ENCODE results near the gene ZDHHC17.

ZDHHC17 gene

DNA sequence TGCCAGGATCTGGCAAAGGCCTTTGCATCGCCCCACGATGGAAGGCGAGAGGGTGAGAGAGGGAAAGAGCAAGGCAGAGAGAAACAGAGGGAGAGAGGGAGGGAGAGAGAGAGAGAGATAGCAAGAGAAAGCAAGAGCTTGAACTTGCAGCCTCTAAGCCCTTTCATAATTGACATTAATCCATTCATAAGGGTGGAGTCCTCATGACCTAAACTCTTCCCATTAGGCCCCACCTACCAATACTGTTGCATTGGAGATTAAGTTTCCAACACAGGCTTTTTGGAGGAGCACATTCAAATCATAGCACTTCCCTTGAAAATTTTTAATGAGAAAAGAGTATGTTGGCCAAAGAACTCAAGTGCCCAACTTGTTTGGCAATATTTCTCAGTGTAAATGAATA is 48.6 kb upstream of the ZDHHC17 start:
- TF ChIP-seq, protein P1, sequence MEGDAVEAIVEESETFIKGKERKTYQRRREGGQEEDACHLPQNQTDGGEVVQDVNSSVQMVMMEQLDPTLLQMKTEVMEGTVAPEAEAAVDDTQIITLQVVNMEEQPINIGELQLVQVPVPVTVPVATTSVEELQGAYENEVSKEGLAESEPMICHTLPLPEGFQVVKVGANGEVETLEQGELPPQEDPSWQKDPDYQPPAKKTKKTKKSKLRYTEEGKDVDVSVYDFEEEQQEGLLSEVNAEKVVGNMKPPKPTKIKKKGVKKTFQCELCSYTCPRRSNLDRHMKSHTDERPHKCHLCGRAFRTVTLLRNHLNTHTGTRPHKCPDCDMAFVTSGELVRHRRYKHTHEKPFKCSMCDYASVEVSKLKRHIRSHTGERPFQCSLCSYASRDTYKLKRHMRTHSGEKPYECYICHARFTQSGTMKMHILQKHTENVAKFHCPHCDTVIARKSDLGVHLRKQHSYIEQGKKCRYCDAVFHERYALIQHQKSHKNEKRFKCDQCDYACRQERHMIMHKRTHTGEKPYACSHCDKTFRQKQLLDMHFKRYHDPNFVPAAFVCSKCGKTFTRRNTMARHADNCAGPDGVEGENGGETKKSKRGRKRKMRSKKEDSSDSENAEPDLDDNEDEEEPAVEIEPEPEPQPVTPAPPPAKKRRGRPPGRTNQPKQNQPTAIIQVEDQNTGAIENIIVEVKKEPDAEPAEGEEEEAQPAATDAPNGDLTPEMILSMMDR (conservative IDR thresholded peaks at IDR 0.05; ENCODE audit: low read length), result no peak
- TF ChIP-seq EZH2phosphoT487 (IDR thresholded peaks at IDR 0.05; ENCODE audit: borderline replicate concordance), result no peak

DNA sequence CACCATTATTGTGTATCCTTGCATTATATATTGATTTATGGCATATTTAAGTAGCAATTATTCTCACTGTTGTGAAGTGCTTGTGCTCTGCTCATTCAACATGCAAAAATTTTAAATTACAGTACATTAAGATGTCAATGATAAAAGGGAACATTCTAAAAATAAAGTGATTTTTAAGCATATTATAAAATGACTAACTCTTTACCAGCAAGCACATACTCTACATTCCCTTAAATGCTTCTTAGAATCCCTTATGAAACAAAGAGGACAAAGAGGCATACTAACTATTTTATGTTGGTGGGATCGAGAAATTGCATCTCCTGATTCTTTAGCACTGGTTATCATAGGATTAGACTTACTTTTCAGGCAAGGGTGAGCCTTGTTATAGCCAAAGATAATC is 46.6 kb upstream of the ZDHHC17 start:
- Histone ChIP-seq H3K4me1 (ENCODE audit: insufficient read depth, low read length, poor library complexity, severe bottlenecking) (no peaks in the 10 kb centered on the region), H3K4me3 (ENCODE audit: low read length, poor library complexity, severe bottlenecking) (no peak overlapping the region), H3K9me2 (replicated peaks; ENCODE audit: low read depth, low read length) (no peaks in the 10 kb centered on the region), H4K20me1 (ENCODE audit: insufficient read depth, low read length, poor library complexity, severe bottlenecking) (no peaks in the 10 kb centered on the region), H2AFZ (ENCODE audit: low read length) (no peak overlapping the region), H3K9ac (ENCODE audit: low read depth, low read length, poor library complexity, severe bottlenecking) (no peak overlapping the region), H3K27me3 (ENCODE audit: insufficient read depth, low read length, poor library complexity, severe bottlenecking) (no peaks in the 10 kb centered on the region), H3F3A (ENCODE audit: low read depth) (no peaks in the 10 kb centered on the region), H3K9me3 (ENCODE audit: insufficient read depth, low read depth, low read length) (no peaks in the 10 kb centered on the region), H3K79me2 (ENCODE audit: insufficient read depth, low read length) (no peaks in the 10 kb centered on the region), H3K4me2 (ENCODE audit: low read depth, low read length, poor library complexity, severe bottlenecking) (no peak overlapping the region), H3K36me3 (ENCODE audit: insufficient read depth, low read length) (no peaks in the 10 kb centered on the region)
- TF ChIP-seq EZH2phosphoT487 (IDR thresholded peaks at IDR 0.05; ENCODE audit: borderline replicate concordance), result no peak
- TF ChIP-seq, protein P1 (conservative IDR thresholded peaks at IDR 0.05; ENCODE audit: low read length), result no peak

More for the DNA sequence above, 48.6 kb upstream of the ZDHHC17 start:
- H3K9ac ChIP-seq (ENCODE audit: low read depth, low read length, poor library complexity, severe bottlenecking), result no peak overlapping the region
- no peaks in the 10 kb centered on the region for H3K36me3 ChIP-seq (ENCODE audit: insufficient read depth, low read length)
- H3K4me1 ChIP-seq (ENCODE audit: insufficient read depth, low read length, poor library complexity, severe bottlenecking), result no peaks in the 10 kb centered on the region
- no peaks in the 10 kb centered on the region for H3K79me2 ChIP-seq (ENCODE audit: insufficient read depth, low read length)
- no peaks in the 10 kb centered on the region for H3K27me3 ChIP-seq (ENCODE audit: insufficient read depth, low read length, poor library complexity, severe bottlenecking)
- H3K4me3 ChIP-seq (ENCODE audit: low read length, poor library complexity, severe bottlenecking), result no peak overlapping the region
- H3F3A ChIP-seq (ENCODE audit: low read depth), result no peaks in the 10 kb centered on the region
- H4K20me1 ChIP-seq (ENCODE audit: insufficient read depth, low read length, poor library complexity, severe bottlenecking), result no peaks in the 10 kb centered on the region
- no peaks in the 10 kb centered on the region for H3K9me3 ChIP-seq (ENCODE audit: insufficient read depth, low read depth, low read length)
- H3K4me2 ChIP-seq (ENCODE audit: low read depth, low read length, poor library complexity, severe bottlenecking), result no peak overlapping the region
- H3K9me2 ChIP-seq (replicated peaks; ENCODE audit: low read depth, low read length), result no peaks in the 10 kb centered on the region
- no peak overlapping the region for H2AFZ ChIP-seq (ENCODE audit: low read length)

DNA sequence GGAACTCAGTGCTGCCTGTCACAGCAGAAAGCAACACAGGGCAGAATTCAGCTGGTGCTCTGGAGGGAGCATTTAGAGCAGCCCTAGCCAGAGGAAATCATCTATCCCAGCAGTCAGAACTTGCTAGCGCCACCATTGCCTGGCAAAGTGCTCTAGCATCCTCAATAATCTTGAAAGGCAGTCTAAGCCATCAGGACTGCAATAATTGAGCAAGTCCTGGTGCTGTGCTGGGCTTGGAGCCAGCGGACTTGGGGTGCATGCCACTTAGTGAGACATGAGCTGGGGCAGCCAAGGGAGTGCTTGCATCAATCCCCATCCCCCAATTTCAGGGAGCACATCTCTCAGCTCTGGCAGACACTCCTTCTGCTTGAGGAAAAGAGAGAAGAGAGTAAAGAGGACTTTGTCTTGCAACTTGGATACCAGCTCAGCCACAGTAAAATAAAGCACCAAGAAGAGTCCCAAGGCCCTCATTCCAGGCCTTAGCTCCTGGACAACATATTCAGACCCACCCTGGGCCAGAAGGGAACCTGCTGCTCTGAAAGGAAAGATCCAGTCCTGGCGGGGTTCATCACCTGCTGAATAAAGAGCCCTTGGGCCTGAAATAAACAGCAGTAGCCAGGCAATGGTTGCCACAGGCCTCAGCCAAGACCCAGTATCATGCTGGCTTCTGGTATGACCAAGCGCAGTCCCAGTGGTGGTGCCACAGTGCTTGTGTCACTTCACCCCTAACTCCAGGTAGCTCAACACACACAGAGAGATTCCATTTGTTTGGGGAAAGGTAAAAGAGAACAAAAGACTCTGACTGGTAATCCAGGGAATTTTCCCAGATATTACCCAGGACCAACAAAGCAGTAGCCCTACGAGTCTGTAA is 44.5 kb upstream of the ZDHHC17 start:
- Histone ChIP-seq H3K9ac (ENCODE audit: low read depth, low read length, poor library complexity, severe bottlenecking) (no peak overlapping the region), H4K20me1 (ENCODE audit: insufficient read depth, low read length, poor library complexity, severe bottlenecking) (no peaks in the 10 kb centered on the region), H3K27me3 (ENCODE audit: insufficient read depth, low read length, poor library complexity, severe bottlenecking) (no peaks in the 10 kb centered on the region), H3F3A (ENCODE audit: low read depth) (no peaks in the 10 kb centered on the region), H3K9me3 (ENCODE audit: insufficient read depth, low read depth, low read length) (no peaks in the 10 kb centered on the region), H3K79me2 (ENCODE audit: insufficient read depth, low read length) (no peaks in the 10 kb centered on the region), H3K4me1 (ENCODE audit: insufficient read depth, low read length, poor library complexity, severe bottlenecking) (no peaks in the 10 kb centered on the region), H3K36me3 (ENCODE audit: insufficient read depth, low read length) (no peaks in the 10 kb centered on the region), H3K4me3 (ENCODE audit: low read length, poor library complexity, severe bottlenecking) (no peak overlapping the region), H2AFZ (ENCODE audit: low read length) (no peak overlapping the region), H3K9me2 (replicated peaks; ENCODE audit: low read depth, low read length) (no peaks in the 10 kb centered on the region), H3K4me2 (ENCODE audit: low read depth, low read length, poor library complexity, severe bottlenecking) (no peak overlapping the region)
- TF ChIP-seq, protein P1 (conservative IDR thresholded peaks at IDR 0.05; ENCODE audit: low read length), result no peak
- no peak for TF ChIP-seq EZH2phosphoT487 (IDR thresholded peaks at IDR 0.05; ENCODE audit: borderline replicate concordance)
